Nephron progenitor cell (in vitro differentiated cells): ENCODE results near the gene IGF2BP1.
"Not testable (repeated sequence)": the region's sequence is repeated elsewhere in the genome, so short reads cannot be mapped to it uniquely, and the experiment has no call there.

Source experiments
- DNase-seq: peaks from one replicate; pipeline ENCODE4 v3.0.0; 2021
- H3K27ac Mint-ChIP-seq: 2 replicates; pipeline ENCODE4 v1.8.0; 2021; ENCODE audit warnings: mild to moderate bottlenecking, moderate library complexity, mixed read lengths
- H3K27me3 Mint-ChIP-seq: 2 replicates; pipeline ENCODE4 v1.8.0; 2021; ENCODE audit warnings: mild to moderate bottlenecking, low read depth, mixed read lengths; ENCODE audit not compliant: poor library complexity
- H3K36me3 Mint-ChIP-seq: 2 replicates; pipeline ENCODE4 v1.8.0; 2021; ENCODE audit warnings: low read depth, mixed read lengths
- H3K4me1 Mint-ChIP-seq: 2 replicates; pipeline ENCODE4 v1.8.0; 2021; ENCODE audit warnings: mixed read lengths
- H3K4me3 Mint-ChIP-seq: 2 replicates; pipeline ENCODE4 v1.8.0; 2021; ENCODE audit warnings: mild to moderate bottlenecking, moderate library complexity, mixed read lengths
- H3K9me3 Mint-ChIP-seq: 2 replicates; pipeline ENCODE4 v1.8.0; 2021; ENCODE audit warnings: mild to moderate bottlenecking, moderate library complexity, mixed read lengths
- CTCF ChIP-seq: fragments of 200-600 bp; sonication (generic); IDR thresholded peaks from 2 replicates; pipeline ENCODE4 v1.5.0; 2021; ENCODE audit warnings: antibody characterized with exemption

Gene IGF2BP1

GRCh38 chr17:49018748-49019147, 21.6 kb downstream of the IGF2BP1 start:
- no peaks in the 10 kb centered on the region for H3K27me3 Mint-ChIP-seq
- H3K27ac Mint-ChIP-seq: peak overlapping the region; percentile 91
- H3K4me3 Mint-ChIP-seq: no peak overlapping the region
- H3K36me3 Mint-ChIP-seq: peaks cover 31% of the 10 kb centered on the region
- no peak for DNase-seq
- H3K4me1 Mint-ChIP-seq: peaks cover 87% of the 10 kb centered on the region
- TF ChIP-seq CTCF: no peak
- no peaks in the 10 kb centered on the region for H3K9me3 Mint-ChIP-seq

DNA sequence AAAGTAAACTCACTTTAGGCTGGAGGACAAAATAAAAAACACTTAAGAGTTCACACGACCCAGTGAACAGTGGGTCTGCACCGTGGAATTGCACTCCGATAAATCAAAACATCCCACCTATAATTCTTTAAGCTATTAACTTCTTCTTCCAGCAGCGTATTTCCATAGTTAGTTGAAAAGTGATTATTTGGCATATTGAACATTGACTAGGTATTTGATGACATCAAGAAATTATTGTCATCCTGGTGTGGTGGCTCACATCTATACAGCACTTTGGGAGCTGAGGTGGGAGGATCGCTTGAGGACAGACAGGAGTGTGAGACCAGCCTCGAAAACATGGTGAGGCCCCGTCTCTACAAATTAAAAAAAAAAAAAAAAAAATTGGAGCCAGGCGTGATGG, 23.4 kb downstream of the IGF2BP1 start:
- H3K4me1 Mint-ChIP-seq: peaks cover 70% of the 10 kb centered on the region
- DNase-seq: no peak
- peak overlapping the region; percentile 96 for H3K27ac Mint-ChIP-seq
- H3K36me3 Mint-ChIP-seq: peaks cover 43% of the 10 kb centered on the region
- H3K4me3 Mint-ChIP-seq: peak overlapping the region; percentile 44
- no peaks in the 10 kb centered on the region for H3K9me3 Mint-ChIP-seq
- TF ChIP-seq CTCF: no peak
- H3K27me3 Mint-ChIP-seq: peaks cover 3% of the 10 kb centered on the region

GRCh38 chr17:49021095-49021767, 24.0 kb downstream of the IGF2BP1 start:
- H3K27me3 Mint-ChIP-seq: peaks cover 3% of the 10 kb centered on the region
- DNase-seq: no peak
- H3K4me3 Mint-ChIP-seq: peak overlapping the region; percentile 71
- H3K36me3 Mint-ChIP-seq: peaks cover 42% of the 10 kb centered on the region
- no peaks in the 10 kb centered on the region for H3K9me3 Mint-ChIP-seq
- peaks cover 63% of the 10 kb centered on the region for H3K4me1 Mint-ChIP-seq
- no peak for TF ChIP-seq CTCF
- H3K27ac Mint-ChIP-seq: peak overlapping the region; percentile 99

- Mint-ChIP-seq H3K27ac (peak overlapping the region; percentile 99), H3K9me3 (no peaks in the 10 kb centered on the region), H3K4me3 (no peak overlapping the region), H3K36me3 (peaks cover 44% of the 10 kb centered on the region), H3K27me3 (peaks cover 3% of the 10 kb centered on the region), H3K4me1 (peaks cover 58% of the 10 kb centered on the region)
- no peak for DNase-seq
- no peak for TF ChIP-seq CTCF
Measured at GRCh38 chr17:49021768-49022103, 24.6 kb downstream of the IGF2BP1 start.

GRCh38 chr17:49022391-49022941, 25.3 kb downstream of the IGF2BP1 start:
- Mint-ChIP-seq H3K4me1 (peaks cover 52% of the 10 kb centered on the region), H3K36me3 (peaks cover 51% of the 10 kb centered on the region), H3K27ac (peak overlapping the region; percentile 98), H3K4me3 (peak overlapping the region; percentile 44), H3K9me3 (no peaks in the 10 kb centered on the region), H3K27me3 (peaks cover 3% of the 10 kb centered on the region)
- DNase-seq: peak; percentile 63
- TF ChIP-seq CTCF: no peak

DNA sequence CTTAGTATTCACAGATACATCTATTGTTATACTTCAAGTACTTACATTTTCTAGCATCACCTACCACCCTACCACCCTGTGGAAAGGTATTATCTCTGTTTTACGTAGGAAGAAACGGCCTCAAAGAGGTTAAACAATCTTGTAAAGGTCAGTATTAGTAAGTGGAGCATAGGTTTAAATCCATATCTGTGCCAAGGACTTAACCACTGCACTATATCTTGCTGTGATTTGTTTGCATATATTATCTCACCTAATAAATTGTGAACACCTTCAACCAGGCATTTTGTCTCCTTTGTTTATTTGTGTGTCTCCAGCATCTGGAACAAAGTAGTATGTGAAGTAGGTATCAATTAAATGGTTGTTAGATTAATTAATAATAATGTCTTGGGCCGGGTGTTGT, 27.3 kb downstream of the IGF2BP1 start:
- peaks cover 36% of the 10 kb centered on the region for H3K4me1 Mint-ChIP-seq
- H3K27me3 Mint-ChIP-seq: peaks cover 3% of the 10 kb centered on the region
- no peaks in the 10 kb centered on the region for H3K9me3 Mint-ChIP-seq
- no peak for DNase-seq
- H3K27ac Mint-ChIP-seq: no peak overlapping the region
- no peak overlapping the region for H3K4me3 Mint-ChIP-seq
- peaks cover 69% of the 10 kb centered on the region for H3K36me3 Mint-ChIP-seq
- TF ChIP-seq CTCF: no peak

DNA sequence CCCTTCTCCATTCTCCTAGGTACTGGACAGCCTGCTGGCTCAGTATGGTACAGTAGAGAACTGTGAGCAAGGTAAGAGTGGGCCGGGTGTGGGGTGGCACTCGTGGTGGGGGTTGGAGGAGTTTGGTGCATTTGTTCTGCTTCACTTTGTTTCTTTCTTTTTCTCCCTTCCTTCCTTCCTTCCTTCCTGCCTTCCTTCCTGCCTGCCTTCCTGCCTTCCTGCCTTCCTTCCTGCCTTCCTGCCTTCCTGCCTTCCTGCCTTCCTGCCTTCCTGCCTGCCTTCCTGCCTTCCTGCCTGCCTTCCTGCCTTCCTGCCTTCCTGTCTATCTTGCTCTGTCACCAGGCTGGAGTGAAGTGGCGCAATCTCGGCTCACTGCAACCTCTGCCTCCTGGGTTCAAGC, 29.3 kb downstream of the IGF2BP1 start:
- not testable (repeated sequence) for H3K9me3 Mint-ChIP-seq, H3K4me3 Mint-ChIP-seq, DNase-seq, H3K27me3 Mint-ChIP-seq
- Mint-ChIP-seq H3K36me3 (peaks cover 84% of the 10 kb centered on the region), H3K27ac (peak overlapping the region; percentile 95), H3K4me1 (peaks cover 24% of the 10 kb centered on the region)
